Measurements from ENCODE around the gene KIAA0319L. TPM values are rescaled to one million over a fixed set of nuclear protein-coding genes. Genes with fewer than 3 reads are reported as not detected.

KIAA0319L gene
- total and polyA plus RNA-seq, 2 experiments from 2014 or later = 27.2 to 75.1 TPM

DNA sequence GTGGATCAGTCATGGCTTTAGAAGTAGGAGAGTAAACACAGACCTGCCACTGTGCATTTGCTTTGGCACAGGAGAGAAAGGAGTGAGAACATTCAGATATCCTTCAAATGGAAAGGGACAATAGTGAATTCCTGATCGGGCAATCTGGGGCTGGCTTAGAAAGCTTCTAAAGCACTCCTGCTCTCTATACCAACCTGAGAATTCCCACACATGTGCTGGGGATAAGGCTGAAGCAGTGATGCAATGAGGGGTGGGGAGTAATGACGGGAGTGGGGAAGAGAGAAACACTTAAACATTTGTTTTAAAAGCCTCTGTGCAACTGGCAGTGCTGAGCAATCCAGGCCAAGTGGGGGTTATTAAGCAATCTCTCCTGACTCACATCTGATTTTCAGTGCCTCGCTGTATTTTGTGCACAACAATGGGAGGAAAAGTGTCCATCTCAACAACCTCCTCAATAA lies 108.8 kb downstream of the KIAA0319L start:
- Histone ChIP-seq H3K4me2 (no peak overlapping the region), H3K79me2 (replicated peaks; ENCODE audit: insufficient read depth) (no peaks in the 10 kb centered on the region), H4K20me1 (replicated peaks; ENCODE audit: insufficient read depth) (peaks cover 9% of the 10 kb centered on the region), H3K36me3 (ENCODE audit: insufficient read depth) (peaks cover 26% of the 10 kb centered on the region), H3K4me1 (ENCODE audit: insufficient read depth) (no peaks in the 10 kb centered on the region), H3K27me3 (ENCODE audit: insufficient read depth) (no peaks in the 10 kb centered on the region), H3K4me3 (no peak overlapping the region), H3K9me2 (ENCODE audit: insufficient read depth) (no peaks in the 10 kb centered on the region), H3K27ac (ENCODE audit: low read depth) (no peak overlapping the region), H3F3A (replicated peaks; ENCODE audit: low read depth) (0 out of 2 replicates have a peak, but pooled peaks cover 3% of the 10 kb centered on the region), H2AFZ (no peak overlapping the region)
- peaks cover 2% of the 10 kb centered on the region for H3K27me3 Mint-ChIP-seq (ENCODE audit: insufficient read depth, low read depth, poor library complexity)
- H3K36me3 Mint-ChIP-seq (ENCODE audit: low read depth) = peaks cover 51% of the 10 kb centered on the region
- no peaks in the 10 kb centered on the region for H3K4me1 Mint-ChIP-seq
- ATAC-seq (no peak), DNase-seq (ENCODE audit: low spot score) (no peak)
- H3K4me3 Mint-ChIP-seq = no peak overlapping the region
- TF ChIP-seq EZH2 (IDR thresholded peaks at IDR 0.05; ENCODE audit: low read depth, unreplicated experiment) (no peak), CREB1 (CRISPR knock-in tag; IDR thresholded peaks at IDR 0.05; ENCODE audit: low read depth) (no peak), POLR2AphosphoS5 (IDR thresholded peaks at IDR 0.05; ENCODE audit: low read depth) (no peak), ZNF331 (CRISPR knock-in tag; IDR thresholded peaks at IDR 0.05; ENCODE audit: low read depth) (no peak), ZNF114 (CRISPR knock-in tag; IDR thresholded peaks at IDR 0.05) (no peak), ETS1 (IDR thresholded peaks at IDR 0.05) (no peak), JUNB (IDR thresholded peaks at IDR 0.05; ENCODE audit: unreplicated experiment) (no peak), STAT1 (IDR thresholded peaks at IDR 0.05; ENCODE audit: unreplicated experiment) (no peak), NANOG (IDR thresholded peaks at IDR 0.05; ENCODE audit: borderline replicate concordance) (no peak), CTCF (conservative IDR thresholded peaks at IDR 0.05; ENCODE audit: low read depth in 2 of 2) (no peak), EZH2phosphoT487 (IDR thresholded peaks at IDR 0.05; ENCODE audit: unreplicated experiment) (no peak)
- TF ChIP-seq, protein P1, sequence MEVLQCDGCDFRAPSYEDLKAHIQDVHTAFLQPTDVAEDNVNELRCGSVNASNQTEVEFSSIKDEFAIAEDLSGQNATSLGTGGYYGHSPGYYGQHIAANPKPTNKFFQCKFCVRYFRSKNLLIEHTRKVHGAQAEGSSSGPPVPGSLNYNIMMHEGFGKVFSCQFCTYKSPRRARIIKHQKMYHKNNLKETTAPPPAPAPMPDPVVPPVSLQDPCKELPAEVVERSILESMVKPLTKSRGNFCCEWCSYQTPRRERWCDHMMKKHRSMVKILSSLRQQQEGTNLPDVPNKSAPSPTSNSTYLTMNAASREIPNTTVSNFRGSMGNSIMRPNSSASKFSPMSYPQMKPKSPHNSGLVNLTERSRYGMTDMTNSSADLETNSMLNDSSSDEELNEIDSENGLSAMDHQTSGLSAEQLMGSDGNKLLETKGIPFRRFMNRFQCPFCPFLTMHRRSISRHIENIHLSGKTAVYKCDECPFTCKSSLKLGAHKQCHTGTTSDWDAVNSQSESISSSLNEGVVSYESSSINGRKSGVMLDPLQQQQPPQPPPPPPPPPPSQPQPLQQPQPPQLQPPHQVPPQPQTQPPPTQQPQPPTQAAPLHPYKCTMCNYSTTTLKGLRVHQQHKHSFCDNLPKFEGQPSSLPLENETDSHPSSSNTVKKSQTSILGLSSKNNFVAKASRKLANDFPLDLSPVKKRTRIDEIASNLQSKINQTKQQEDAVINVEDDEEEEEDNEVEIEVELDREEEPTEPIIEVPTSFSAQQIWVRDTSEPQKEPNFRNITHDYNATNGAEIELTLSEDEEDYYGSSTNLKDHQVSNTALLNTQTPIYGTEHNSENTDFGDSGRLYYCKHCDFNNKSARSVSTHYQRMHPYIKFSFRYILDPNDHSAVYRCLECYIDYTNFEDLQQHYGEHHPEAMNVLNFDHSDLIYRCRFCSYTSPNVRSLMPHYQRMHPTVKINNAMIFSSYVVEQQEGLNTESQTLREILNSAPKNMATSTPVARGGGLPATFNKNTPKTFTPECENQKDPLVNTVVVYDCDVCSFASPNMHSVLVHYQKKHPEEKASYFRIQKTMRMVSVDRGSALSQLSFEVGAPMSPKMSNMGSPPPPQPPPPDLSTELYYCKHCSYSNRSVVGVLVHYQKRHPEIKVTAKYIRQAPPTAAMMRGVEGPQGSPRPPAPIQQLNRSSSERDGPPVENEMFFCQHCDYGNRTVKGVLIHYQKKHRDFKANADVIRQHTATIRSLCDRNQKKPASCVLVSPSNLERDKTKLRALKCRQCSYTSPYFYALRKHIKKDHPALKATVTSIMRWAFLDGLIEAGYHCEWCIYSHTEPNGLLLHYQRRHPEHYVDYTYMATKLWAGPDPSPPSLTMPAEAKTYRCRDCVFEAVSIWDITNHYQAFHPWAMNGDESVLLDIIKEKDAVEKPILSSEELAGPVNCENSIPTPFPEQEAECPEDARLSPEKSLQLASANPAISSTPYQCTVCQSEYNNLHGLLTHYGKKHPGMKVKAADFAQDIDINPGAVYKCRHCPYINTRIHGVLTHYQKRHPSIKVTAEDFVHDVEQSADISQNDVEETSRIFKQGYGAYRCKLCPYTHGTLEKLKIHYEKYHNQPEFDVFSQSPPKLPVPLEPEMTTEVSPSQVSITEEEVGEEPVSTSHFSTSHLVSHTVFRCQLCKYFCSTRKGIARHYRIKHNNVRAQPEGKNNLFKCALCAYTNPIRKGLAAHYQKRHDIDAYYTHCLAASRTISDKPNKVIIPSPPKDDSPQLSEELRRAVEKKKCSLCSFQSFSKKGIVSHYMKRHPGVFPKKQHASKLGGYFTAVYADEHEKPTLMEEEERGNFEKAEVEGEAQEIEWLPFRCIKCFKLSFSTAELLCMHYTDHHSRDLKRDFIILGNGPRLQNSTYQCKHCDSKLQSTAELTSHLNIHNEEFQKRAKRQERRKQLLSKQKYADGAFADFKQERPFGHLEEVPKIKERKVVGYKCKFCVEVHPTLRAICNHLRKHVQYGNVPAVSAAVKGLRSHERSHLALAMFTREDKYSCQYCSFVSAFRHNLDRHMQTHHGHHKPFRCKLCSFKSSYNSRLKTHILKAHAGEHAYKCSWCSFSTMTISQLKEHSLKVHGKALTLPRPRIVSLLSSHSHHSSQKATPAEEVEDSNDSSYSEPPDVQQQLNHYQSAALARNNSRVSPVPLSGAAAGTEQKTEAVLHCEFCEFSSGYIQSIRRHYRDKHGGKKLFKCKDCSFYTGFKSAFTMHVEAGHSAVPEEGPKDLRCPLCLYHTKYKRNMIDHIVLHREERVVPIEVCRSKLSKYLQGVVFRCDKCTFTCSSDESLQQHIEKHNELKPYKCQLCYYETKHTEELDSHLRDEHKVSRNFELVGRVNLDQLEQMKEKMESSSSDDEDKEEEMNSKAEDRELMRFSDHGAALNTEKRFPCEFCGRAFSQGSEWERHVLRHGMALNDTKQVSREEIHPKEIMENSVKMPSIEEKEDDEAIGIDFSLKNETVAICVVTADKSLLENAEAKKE (CRISPR knock-in tag; IDR thresholded peaks at IDR 0.05) = no peak
- TF ChIP-seq, protein P2, sequence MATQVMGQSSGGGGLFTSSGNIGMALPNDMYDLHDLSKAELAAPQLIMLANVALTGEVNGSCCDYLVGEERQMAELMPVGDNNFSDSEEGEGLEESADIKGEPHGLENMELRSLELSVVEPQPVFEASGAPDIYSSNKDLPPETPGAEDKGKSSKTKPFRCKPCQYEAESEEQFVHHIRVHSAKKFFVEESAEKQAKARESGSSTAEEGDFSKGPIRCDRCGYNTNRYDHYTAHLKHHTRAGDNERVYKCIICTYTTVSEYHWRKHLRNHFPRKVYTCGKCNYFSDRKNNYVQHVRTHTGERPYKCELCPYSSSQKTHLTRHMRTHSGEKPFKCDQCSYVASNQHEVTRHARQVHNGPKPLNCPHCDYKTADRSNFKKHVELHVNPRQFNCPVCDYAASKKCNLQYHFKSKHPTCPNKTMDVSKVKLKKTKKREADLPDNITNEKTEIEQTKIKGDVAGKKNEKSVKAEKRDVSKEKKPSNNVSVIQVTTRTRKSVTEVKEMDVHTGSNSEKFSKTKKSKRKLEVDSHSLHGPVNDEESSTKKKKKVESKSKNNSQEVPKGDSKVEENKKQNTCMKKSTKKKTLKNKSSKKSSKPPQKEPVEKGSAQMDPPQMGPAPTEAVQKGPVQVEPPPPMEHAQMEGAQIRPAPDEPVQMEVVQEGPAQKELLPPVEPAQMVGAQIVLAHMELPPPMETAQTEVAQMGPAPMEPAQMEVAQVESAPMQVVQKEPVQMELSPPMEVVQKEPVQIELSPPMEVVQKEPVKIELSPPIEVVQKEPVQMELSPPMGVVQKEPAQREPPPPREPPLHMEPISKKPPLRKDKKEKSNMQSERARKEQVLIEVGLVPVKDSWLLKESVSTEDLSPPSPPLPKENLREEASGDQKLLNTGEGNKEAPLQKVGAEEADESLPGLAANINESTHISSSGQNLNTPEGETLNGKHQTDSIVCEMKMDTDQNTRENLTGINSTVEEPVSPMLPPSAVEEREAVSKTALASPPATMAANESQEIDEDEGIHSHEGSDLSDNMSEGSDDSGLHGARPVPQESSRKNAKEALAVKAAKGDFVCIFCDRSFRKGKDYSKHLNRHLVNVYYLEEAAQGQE (IDR thresholded peaks at IDR 0.05; ENCODE audit: unreplicated experiment) = no peak
- H3K27ac Mint-ChIP-seq = no peak overlapping the region
- H3K9me3 Mint-ChIP-seq = no peaks in the 10 kb centered on the region

Measured in GM23338 (cell line).